DMS 273 treated with DMSO at 0.1 percent for 48 hours (cell line): ENCODE data around the gene LHFPL3.
"Not testable (repeated sequence)": the region's sequence is repeated elsewhere in the genome, so short reads cannot be mapped to it uniquely, and the experiment has no call there.

Source experiments
- DNase-seq: peaks from one replicate; lab custom pipeline; 2025; lab: John Stamatoyannopoulos, UW

LHFPL3 gene

DNA sequence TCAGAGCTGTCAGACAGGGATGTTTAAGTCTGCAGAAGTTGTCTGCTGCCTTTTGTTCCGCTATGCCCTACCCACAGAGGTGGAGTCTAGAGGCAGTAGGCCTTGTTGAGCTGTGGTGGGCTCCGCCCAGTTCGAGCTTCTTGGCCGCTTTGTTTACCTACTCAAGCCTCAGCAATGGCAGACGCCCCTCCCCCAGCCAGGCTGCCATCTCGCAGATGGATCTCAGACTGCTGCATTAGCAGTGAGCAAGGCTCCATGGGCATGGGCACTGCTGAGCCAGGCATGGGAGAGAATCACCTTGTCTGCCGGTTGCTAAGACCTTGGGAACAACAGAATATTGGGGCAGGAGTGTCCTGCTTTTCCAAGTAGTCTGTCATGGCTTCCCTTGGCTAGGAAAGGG lies 267.2 kb downstream of the LHFPL3 start:
- not testable (repeated sequence) for DNase-seq

DNA sequence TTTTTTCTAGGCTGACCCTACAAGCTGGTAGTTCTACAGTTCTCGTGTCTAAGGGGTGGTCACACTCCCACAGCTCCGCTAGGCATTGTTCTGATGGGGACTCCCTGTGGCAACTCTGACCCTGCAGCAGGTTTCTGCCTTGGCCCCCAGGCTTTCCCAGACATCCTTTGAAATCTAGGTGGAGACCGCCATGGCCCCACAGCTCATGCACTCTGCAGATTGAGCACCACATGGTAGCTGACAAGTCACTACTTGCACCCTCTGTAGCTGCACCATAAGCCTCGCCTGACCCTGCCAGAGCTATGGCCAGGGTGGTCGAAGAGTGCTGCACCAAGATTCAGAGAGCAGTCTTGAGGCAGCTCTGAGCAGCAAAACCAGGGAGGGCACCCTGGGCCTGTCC lies 275.6 kb downstream of the LHFPL3 start:
- no peak for DNase-seq

DNA sequence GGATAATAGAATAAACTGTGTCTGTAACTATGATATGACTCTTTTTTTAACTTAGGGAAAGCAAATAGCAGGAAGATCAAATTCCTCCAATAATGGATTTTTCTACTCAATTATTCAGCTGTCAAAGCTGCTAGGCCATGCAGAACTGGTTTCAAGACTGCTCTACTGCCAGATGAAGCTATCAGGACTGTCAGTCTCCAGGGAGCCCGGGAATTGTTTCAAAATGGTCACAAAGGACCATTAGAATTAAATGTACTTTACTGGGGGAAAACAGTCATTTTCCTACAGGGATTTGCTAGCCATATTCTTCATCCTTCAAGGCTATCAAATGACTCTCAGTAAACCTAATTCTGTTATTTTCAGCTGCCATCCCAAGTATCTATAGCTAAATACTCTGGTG lies 276.3 kb downstream of the LHFPL3 start:
- DNase-seq: no peak

DNA sequence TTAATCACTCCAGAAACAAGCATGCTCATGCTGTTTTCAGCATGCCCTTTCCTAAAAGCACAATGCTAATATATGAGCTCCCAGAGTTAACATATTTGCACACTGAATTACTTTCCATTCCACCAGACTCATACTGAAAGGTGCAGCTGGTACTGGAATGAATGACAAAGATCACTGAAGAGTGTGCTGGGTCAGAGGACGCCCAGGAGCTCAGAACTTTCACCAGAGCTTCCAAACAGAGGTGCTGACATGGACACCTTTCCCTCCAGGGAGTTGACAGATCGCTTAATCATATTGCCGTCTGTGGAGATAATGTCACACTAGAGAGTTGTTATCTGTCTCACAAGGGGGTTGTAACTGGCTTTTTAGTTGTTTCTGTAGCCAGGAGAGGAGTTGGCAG lies 292.9 kb downstream of the LHFPL3 start:
- no peak for DNase-seq

DNA sequence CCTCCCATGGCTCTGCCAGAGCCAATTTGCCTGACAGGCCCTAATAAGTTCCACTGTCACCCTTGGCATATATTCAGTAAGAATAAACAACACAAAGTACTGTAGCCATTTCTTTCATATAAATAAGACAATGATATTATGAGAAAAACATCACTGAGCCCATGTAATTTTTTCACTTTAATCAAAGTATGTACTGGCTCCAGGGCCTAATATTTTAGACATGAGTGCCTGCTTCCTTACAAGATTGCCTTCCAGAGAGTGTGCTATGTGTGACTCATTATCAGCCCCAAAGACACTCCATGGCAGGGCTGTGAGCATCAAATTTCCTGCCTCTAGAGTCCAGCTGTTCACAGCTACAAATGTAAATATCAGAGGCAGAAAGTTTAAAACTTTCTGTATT lies 297.6 kb downstream of the LHFPL3 start:
- peak; percentile 82 for DNase-seq

DNA sequence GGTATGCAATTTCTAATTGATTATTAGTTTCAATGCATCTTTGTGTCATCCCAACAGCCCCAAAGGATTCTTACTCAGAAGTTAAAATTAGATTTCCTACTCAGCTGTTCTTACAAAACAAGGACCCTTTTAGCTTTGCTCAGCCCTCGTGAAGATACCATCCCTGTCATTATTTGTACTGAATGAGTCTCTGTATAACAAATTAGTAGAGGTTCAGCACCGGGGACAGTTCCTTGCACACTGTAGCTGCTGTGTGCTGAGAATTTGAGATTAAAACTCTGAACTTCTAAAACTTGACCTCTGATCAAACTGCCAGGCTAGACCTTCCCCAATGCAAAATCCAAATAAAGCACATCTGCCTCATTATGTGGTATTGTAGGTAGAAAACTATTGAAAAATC lies 299.1 kb downstream of the LHFPL3 start:
- DNase-seq: no peak

DNA sequence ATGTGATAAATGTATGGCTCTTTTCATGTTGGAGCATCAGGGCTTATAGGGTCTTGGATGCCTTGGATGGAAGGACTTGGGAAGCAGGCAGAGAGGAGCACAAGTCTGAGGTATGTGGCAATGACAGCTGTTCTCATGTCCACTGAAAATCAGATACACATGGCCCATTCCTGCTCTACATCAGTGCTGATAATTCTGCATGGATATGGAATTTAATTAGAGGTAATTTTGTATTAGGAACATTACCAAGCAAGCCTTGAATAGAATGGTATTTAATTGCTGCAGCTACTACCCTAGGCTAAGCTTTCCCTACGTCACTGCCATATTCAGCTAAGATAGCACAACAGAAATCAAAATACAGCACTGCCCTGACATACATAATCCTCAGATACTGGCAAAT lies 299.6 kb downstream of the LHFPL3 start:
- DNase-seq: no peak

DNA sequence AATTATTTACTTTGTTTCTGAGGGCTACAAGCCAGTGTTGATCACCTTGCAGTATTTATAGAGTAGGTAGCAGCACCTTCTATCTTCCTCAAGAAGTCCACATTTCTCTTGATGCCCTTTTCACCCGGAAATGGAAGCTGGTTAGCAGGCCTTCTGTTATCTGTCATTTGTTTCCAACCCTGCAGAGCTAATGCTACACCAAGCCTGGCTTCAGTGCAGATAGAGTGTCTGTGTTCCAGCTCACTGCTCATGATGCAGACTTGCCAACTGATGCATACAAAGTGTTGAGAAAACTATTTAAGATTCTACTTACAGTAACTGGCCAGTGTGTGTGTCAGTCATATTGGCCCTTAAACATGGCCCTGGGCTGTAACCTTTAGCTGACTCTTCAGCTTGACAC lies 301.0 kb downstream of the LHFPL3 start:
- no peak for DNase-seq

GRCh38 chr7:104640506-104640905 lies 312.1 kb downstream of the LHFPL3 start:
- DNase-seq: no peak

DNA sequence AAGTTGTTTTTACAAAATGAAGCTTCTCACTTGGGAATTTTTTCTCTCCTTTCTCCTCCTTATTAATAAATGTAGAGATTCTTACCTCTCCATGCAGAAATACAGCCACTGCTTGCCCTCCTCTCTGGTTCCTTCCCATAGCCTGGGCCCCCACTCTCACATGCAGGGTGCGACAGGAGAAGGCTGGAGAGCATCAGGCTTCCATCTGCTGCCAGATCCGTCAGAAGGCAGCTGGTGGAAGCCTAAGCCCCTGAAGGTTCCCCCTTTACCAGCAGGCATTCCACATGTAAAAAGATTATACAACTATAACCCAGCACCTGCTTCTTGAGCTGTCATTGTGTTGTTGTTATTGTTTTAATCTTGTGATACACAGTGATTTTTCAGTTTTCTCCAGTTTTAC lies 314.2 kb downstream of the LHFPL3 start:
- no peak for DNase-seq

GRCh38 chr7:104643587-104644217 lies 315.3 kb downstream of the LHFPL3 start:
- DNase-seq: no peak

GRCh38 chr7:104650991-104651640 lies 322.7 kb downstream of the LHFPL3 start:
- DNase-seq: no peak

GRCh38 chr7:104652434-104652833 lies 324.0 kb downstream of the LHFPL3 start:
- DNase-seq: no peak

- no peak for DNase-seq
Measured at GRCh38 chr7:104652865-104653264, 324.5 kb downstream of the LHFPL3 start.

GRCh38 chr7:104653825-104654401 lies 325.5 kb downstream of the LHFPL3 start:
- peak; percentile 34 for DNase-seq

DNA sequence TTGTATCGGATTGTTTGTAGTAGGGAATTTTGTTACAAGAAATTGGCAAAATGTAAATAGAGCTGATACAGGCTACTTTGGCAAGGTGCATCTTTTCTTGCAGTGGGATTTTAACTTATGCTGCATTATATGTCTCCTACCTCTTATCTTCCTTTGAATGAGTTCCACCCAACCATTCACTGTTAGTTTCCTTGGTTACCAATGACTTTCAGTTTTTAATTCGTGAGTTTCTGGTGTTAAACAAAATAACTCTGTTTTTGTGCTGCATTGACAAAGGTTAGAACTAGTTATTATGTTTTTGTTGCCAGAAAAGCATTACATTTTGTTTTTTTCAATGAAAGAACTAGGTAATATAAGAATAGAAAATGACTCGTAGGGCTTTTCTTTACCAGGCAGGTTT lies 327.2 kb downstream of the LHFPL3 start:
- DNase-seq: no peak

DNA sequence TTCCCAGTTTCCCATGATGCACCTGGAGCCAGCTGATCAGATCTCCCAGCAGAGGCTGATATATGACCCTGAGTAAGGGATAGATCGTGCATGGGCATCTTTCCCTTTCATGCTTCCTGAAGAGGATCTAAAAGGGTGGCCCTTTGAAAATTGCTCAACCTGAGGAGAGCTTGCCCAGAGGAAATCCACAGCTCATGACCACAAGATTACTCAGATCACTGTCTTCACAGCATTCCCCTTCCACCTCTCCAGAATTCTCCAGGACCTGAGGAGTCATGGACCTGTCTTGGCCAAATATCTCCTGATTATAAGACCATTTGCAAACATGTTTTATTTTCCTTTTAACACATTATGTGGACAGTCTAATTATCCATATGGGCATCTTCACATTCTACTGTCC lies 328.1 kb downstream of the LHFPL3 start:
- DNase-seq: no peak

DNA sequence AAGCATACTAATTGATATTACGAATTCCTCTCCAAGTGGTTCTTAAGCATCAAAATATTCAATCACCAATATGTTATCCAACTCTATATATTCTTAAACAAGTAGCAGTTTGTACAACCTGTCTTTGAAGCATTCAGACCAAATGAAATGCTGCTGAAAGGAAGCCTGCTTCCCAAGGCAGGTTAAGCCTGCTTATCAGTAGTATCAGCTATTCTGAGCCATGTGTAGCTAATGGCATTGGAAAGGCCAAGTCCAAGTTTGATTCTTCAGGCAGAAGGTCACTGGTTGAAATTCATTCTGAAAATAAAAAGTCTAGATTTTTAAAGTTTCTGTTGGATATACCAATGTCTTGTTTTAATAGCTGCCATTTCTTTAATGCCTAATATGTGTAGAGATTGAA lies 328.7 kb downstream of the LHFPL3 start:
- no peak for DNase-seq

DNA sequence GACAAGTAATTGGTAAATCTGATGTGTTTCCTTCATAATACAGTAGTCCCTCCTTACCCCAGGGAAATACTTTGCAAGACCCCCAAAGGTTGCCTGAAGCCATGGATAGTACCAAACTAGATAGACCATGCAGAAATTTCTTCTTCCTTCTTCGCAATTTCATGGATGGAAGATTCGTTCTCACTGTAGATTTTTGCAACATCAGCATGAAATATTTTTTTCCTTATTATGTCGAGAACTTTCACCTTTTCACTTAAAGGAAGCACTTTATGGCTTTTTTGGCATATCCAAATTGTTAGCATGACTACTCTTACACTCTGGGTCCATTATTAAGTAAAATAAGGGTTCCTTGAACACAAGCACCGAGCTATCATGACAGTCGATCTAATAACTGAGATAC lies 333.2 kb downstream of the LHFPL3 start:
- DNase-seq: no peak

GRCh38 chr7:104664648-104665047 lies 336.2 kb downstream of the LHFPL3 start:
- DNase-seq: no peak

- no peak for DNase-seq
Measured at GRCh38 chr7:104677587-104677986, 349.2 kb downstream of the LHFPL3 start.

GRCh38 chr7:104679085-104679484 lies 350.7 kb downstream of the LHFPL3 start:
- DNase-seq: no peak

GRCh38 chr7:104686286-104686685 lies 357.9 kb downstream of the LHFPL3 start:
- no peak for DNase-seq

DNA sequence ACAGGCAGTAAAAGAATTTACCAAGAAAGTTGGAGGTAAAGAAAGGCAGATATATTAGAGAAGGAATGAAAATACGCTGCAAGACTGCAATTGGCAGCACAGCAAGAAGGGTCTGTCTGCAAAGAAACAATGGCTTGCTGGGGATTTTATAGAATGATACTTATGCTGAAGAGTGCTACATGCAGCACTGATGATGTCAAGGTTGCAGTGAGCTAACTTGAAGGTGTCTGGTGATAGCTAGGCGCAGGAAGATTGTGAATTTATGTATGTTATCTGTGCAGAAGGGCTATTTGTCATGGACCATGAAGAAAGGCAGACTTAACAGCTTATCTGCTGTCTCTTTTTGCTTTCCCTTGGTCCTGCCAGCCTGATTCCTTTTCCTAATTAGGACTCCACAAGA lies 366.3 kb downstream of the LHFPL3 start:
- DNase-seq: no peak
